Fibroblast of lung (primary cell): Measurements from ENCODE around the gene PIAS1. TPM values are rescaled to one million over a fixed set of nuclear protein-coding genes. Genes with fewer than 3 reads are reported as not detected.

Experiments used
- DNase-seq, 2 donors: peaks; one replicate each; pipeline versions ENCODE4 v3.0.0 to v3.0.0-alpha.2; 2010; ENCODE audit warnings: low read depth in 2 of 2
- H2AFZ ChIP-seq: 2 replicates; pipeline ENCODE4 v1.5.1; 2012; ENCODE audit warnings: low read length, control low read depth, inconsistent platforms
- H3K27ac ChIP-seq: 2 replicates; pipeline ENCODE4 v1.5.1; 2011; ENCODE audit warnings: low read length, control low read depth; ENCODE audit not compliant: insufficient read depth
- H3K27me3 ChIP-seq: 2 replicates; pipeline ENCODE4 v1.5.1; 2011; ENCODE audit warnings: mild to moderate bottlenecking, low read length; ENCODE audit not compliant: control insufficient read depth, insufficient read depth
- H3K36me3 ChIP-seq: 2 replicates; pipeline ENCODE4 v1.5.1; 2011; ENCODE audit warnings: low read length; ENCODE audit not compliant: control insufficient read depth, insufficient read depth
- H3K4me1 ChIP-seq: 2 replicates; pipeline ENCODE4 v1.5.1; 2011; ENCODE audit warnings: low read length; ENCODE audit not compliant: control insufficient read depth, insufficient read depth; ENCODE audit errors: extremely low read depth
- H3K4me2 ChIP-seq: 2 replicates; pipeline ENCODE4 v1.5.1; 2011; ENCODE audit warnings: low read length, control low read depth; ENCODE audit not compliant: insufficient read depth; ENCODE audit errors: extremely low read depth
- H3K4me3 ChIP-seq, 4 experiments: fragments of 200-600 bp in 1 of 4; sonication (generic) in 1 of 4; replicated peaks in 1 of 4; 2 replicates each; pipeline ENCODE4 v1.5.1; 2011 to 2016; ENCODE audit warnings: low read length in 4 of 4, low read depth in 3 of 4, mild to moderate bottlenecking in 3 of 4, control low read depth in 2 of 4, inconsistent platforms in 1 of 4, mixed read lengths in 1 of 4; ENCODE audit not compliant: insufficient read depth in 1 of 4; ENCODE audit errors: control extremely low read depth in 1 of 4
- H3K79me2 ChIP-seq: 2 replicates; pipeline ENCODE4 v1.5.1; 2012; ENCODE audit warnings: mild to moderate bottlenecking, low read length, inconsistent platforms; ENCODE audit not compliant: control insufficient read depth, insufficient read depth
- H3K9ac ChIP-seq: 2 replicates; pipeline ENCODE4 v1.5.1; 2011; ENCODE audit warnings: mild to moderate bottlenecking, low read length, control low read depth; ENCODE audit not compliant: insufficient read depth
- H3K9me3 ChIP-seq: 2 replicates; pipeline ENCODE4 v1.5.1; 2012; ENCODE audit warnings: low read depth, low read length; ENCODE audit not compliant: control insufficient read depth, insufficient read depth
- H4K20me1 ChIP-seq: 2 replicates; pipeline ENCODE4 v1.5.1; 2011; ENCODE audit warnings: low read length; ENCODE audit not compliant: control insufficient read depth, insufficient read depth; ENCODE audit errors: extremely low read depth
- EZH2 ChIP-seq: IDR thresholded peaks from 2 replicates; pipeline ENCODE4 v1.5.1; 2012; ENCODE audit warnings: low read length, control low read depth, mild to moderate bottlenecking; ENCODE audit errors: missing control alignments
- polyA plus RNA-seq, 2 donors: library from polyadenylated mRNA; depleted of rRNA in 1 of 2; stranded (reverse) in 1 of 2; unstranded in 1 of 2; fragments of >200 nt; gene quantifications; 2 replicates each; pipeline ENCODE4 v1.2.1, GENCODE V29; 2011 to 2012; ENCODE audit warnings: missing spikeins in 1 of 2
- total RNA-seq: library from RNA; depleted of rRNA; stranded (reverse); fragments of >200 nt; gene quantifications from 2 replicates; pipeline ENCODE4 v1.2.1, GENCODE V29; 2014
- TF ChIP-seq, protein P1 (sequence below), 2 donors: IDR thresholded peaks in 1 of 2; conservative IDR thresholded peaks in 1 of 2; 1 replicate in 1 of 2; 2 replicates in 1 of 2; pipeline ENCODE4 v1.5.1; 2011 to 2012; ENCODE audit warnings: low read length in 2 of 2, control low read depth in 1 of 2, inconsistent platforms in 1 of 2, low read depth in 1 of 2, mild to moderate bottlenecking in 1 of 2

The PIAS1 gene
- total and polyA plus RNA-seq, 2 donors (not counting 1 experiment from before 2014, with no cell fraction given), result 17.0 to 35.1 TPM

GRCh38 chr15:68106656-68107055 is 52.5 kb downstream of the PIAS1 start:
- no peak for TF ChIP-seq EZH2
- TF ChIP-seq, protein P1, sequence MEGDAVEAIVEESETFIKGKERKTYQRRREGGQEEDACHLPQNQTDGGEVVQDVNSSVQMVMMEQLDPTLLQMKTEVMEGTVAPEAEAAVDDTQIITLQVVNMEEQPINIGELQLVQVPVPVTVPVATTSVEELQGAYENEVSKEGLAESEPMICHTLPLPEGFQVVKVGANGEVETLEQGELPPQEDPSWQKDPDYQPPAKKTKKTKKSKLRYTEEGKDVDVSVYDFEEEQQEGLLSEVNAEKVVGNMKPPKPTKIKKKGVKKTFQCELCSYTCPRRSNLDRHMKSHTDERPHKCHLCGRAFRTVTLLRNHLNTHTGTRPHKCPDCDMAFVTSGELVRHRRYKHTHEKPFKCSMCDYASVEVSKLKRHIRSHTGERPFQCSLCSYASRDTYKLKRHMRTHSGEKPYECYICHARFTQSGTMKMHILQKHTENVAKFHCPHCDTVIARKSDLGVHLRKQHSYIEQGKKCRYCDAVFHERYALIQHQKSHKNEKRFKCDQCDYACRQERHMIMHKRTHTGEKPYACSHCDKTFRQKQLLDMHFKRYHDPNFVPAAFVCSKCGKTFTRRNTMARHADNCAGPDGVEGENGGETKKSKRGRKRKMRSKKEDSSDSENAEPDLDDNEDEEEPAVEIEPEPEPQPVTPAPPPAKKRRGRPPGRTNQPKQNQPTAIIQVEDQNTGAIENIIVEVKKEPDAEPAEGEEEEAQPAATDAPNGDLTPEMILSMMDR (conservative IDR thresholded peaks at IDR 0.05 in 1 of 2, IDR thresholded peaks at IDR 0.05 in 1 of 2; ENCODE audit: low read depth in 1 of 2, low read length in 2 of 2), result no peak
- DNase-seq, result peak; percentile 20 to 76
- no peaks in the 10 kb centered on the region for H3K9me3 ChIP-seq
- H3K27ac ChIP-seq, result peak overlapping the region; percentile 38
- peaks cover 27% of the 10 kb centered on the region for H3K79me2 ChIP-seq
- no peaks in the 10 kb centered on the region for H3K27me3 ChIP-seq
- H3K4me3 ChIP-seq, result no peak overlapping the region
- H3K9ac ChIP-seq, result no peak overlapping the region
- peaks cover 3% of the 10 kb centered on the region for H3K4me1 ChIP-seq
- H3K36me3 ChIP-seq, result peaks cover 2% of the 10 kb centered on the region
- peak overlapping the region; percentile 63 for H3K4me2 ChIP-seq
- H2AFZ ChIP-seq, result no peak overlapping the region
- no peaks in the 10 kb centered on the region for H4K20me1 ChIP-seq

- Histone ChIP-seq H2AFZ (no peak overlapping the region), H4K20me1 (no peaks in the 10 kb centered on the region), H3K36me3 (peaks cover 2% of the 10 kb centered on the region), H3K4me2 (peak overlapping the region; percentile 63), H3K9me3 (no peaks in the 10 kb centered on the region), H3K27me3 (no peaks in the 10 kb centered on the region), H3K27ac (no peak overlapping the region), H3K9ac (no peak overlapping the region), H3K4me3 (no peak overlapping the region), H3K4me1 (peaks cover 3% of the 10 kb centered on the region), H3K79me2 (peaks cover 24% of the 10 kb centered on the region)
- no peak for TF ChIP-seq EZH2
- TF ChIP-seq, protein P1 (conservative IDR thresholded peaks at IDR 0.05 in 1 of 2, IDR thresholded peaks at IDR 0.05 in 1 of 2; ENCODE audit: low read depth in 1 of 2, low read length in 2 of 2), result no peak
- peak in 1 of 2 donors; percentile 3 for DNase-seq
Observed at GRCh38 chr15:68107142-68107541, 53.0 kb downstream of the PIAS1 start.

DNA sequence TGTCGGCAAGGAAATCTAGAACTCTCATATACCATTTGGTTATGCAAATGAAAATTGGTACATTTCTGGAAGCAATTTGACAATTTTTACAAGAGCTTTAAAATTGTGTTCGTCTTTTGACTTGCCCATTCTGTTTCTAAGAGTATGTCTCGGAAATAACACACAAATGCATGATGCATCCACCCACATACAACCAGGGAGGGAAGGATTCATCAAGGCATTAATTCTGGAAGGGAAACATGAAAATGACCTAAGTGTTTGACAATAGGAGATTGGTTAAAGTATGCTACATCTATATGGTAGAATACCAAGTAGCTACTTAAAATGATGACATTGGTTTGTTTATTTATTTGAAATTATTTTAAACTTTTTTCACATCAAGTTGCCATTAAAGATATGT is 58.6 kb downstream of the PIAS1 start:
- H3K27ac ChIP-seq, result no peak overlapping the region
- peaks cover 2% of the 10 kb centered on the region for H3K36me3 ChIP-seq
- peaks cover 2% of the 10 kb centered on the region for H3K4me1 ChIP-seq
- no peaks in the 10 kb centered on the region for H3K27me3 ChIP-seq
- peaks cover 37% of the 10 kb centered on the region for H3K79me2 ChIP-seq
- no peak for TF ChIP-seq EZH2
- TF ChIP-seq, protein P1 (conservative IDR thresholded peaks at IDR 0.05 in 1 of 2, IDR thresholded peaks at IDR 0.05 in 1 of 2; ENCODE audit: low read depth in 1 of 2, low read length in 2 of 2), result no peak
- no peak overlapping the region for H3K9ac ChIP-seq
- no peaks in the 10 kb centered on the region for H4K20me1 ChIP-seq
- no peak overlapping the region for H2AFZ ChIP-seq
- DNase-seq, result peak in 1 of 2 donors; percentile 36
- no peaks in the 10 kb centered on the region for H3K9me3 ChIP-seq
- H3K4me2 ChIP-seq, result no peak overlapping the region
- no peak overlapping the region for H3K4me3 ChIP-seq
